ENCODE measurements around the gene PDE4D. TPM values are rescaled to one million over a fixed set of nuclear protein-coding genes. Genes with fewer than 3 reads are reported as not detected.

PDE4D gene
- total RNA-seq, 1 donor from 2014 or later: 14.2 TPM

GRCh38 chr5:59089767-59090166 lies 803.8 kb downstream of the PDE4D start:
- Mint-ChIP-seq H3K27me3 (ENCODE audit: low read depth, unreplicated experiment) (no peaks in the 10 kb centered on the region), H3K9me3 (ENCODE audit: unreplicated experiment) (no peaks in the 10 kb centered on the region), H3K4me3 (ENCODE audit: unreplicated experiment) (no peak overlapping the region), H3K4me1 (ENCODE audit: low read depth, unreplicated experiment) (peaks cover 2% of the 10 kb centered on the region), H3K36me3 (ENCODE audit: low read depth, unreplicated experiment) (no peaks in the 10 kb centered on the region), H3K27ac (ENCODE audit: unreplicated experiment) (no peak overlapping the region)
- H3K36me3 ChIP-seq (ENCODE audit: insufficient read depth, low read length): no peaks in the 10 kb centered on the region
- TF ChIP-seq CTCF (IDR thresholded peaks at IDR 0.05; ENCODE audit: insufficient read depth, low read depth, low read length) (no peak), EZH2 (IDR thresholded peaks at IDR 0.05; ENCODE audit: insufficient read depth, low read length) (no peak)
- no peak overlapping the region for H3K4me2 ChIP-seq (ENCODE audit: low read length)
- no peak overlapping the region for H2AFZ ChIP-seq (ENCODE audit: low read depth, low read length)
- no peaks in the 10 kb centered on the region for H3K4me1 ChIP-seq (ENCODE audit: insufficient read depth, low read length)
- DNase-seq (ENCODE audit: low read depth) (no peak), FAIRE-seq (no peak)
- no peaks in the 10 kb centered on the region for H3K9me3 ChIP-seq (ENCODE audit: insufficient read depth, low read depth, low read length)
- no peak overlapping the region for H3K4me3 ChIP-seq (ENCODE audit: insufficient read depth, low read depth, low read length)
- H4K20me1 ChIP-seq (ENCODE audit: insufficient read depth, low read length): no peaks in the 10 kb centered on the region
- H3K27ac ChIP-seq (ENCODE audit: low read depth, low read length): no peak overlapping the region
- no peak overlapping the region for H3K9ac ChIP-seq (ENCODE audit: low read length)
- H3K27me3 ChIP-seq (ENCODE audit: insufficient read depth, low read length): no peaks in the 10 kb centered on the region
- H3K79me2 ChIP-seq (ENCODE audit: insufficient read depth, low read length): no peaks in the 10 kb centered on the region

- TF ChIP-seq EZH2 (IDR thresholded peaks at IDR 0.05; ENCODE audit: insufficient read depth, low read length) (no peak), CTCF (IDR thresholded peaks at IDR 0.05; ENCODE audit: insufficient read depth, low read depth, low read length) (no peak)
- no peaks in the 10 kb centered on the region for H3K9me3 Mint-ChIP-seq (ENCODE audit: unreplicated experiment)
Observed at GRCh38 chr5:59088546-59088945, 805.0 kb downstream of the PDE4D start.

GRCh38 chr5:59086024-59086423 lies 807.5 kb downstream of the PDE4D start:
- no peak for TF ChIP-seq CTCF (IDR thresholded peaks at IDR 0.05; ENCODE audit: insufficient read depth, low read depth, low read length)
- TF ChIP-seq EZH2 (IDR thresholded peaks at IDR 0.05; ENCODE audit: insufficient read depth, low read length): no peak
- Histone ChIP-seq H3K36me3 (ENCODE audit: insufficient read depth, low read length) (no peaks in the 10 kb centered on the region), H3K4me1 (ENCODE audit: insufficient read depth, low read length) (no peaks in the 10 kb centered on the region), H3K4me3 (ENCODE audit: insufficient read depth, low read depth, low read length) (no peak overlapping the region), H3K9ac (ENCODE audit: low read length) (no peak overlapping the region), H3K27me3 (ENCODE audit: insufficient read depth, low read length) (no peaks in the 10 kb centered on the region), H4K20me1 (ENCODE audit: insufficient read depth, low read length) (no peaks in the 10 kb centered on the region), H3K27ac (ENCODE audit: low read depth, low read length) (no peak overlapping the region), H3K4me2 (ENCODE audit: low read length) (no peak overlapping the region), H3K9me3 (ENCODE audit: insufficient read depth, low read depth, low read length) (no peaks in the 10 kb centered on the region), H3K79me2 (ENCODE audit: insufficient read depth, low read length) (no peaks in the 10 kb centered on the region), H2AFZ (ENCODE audit: low read depth, low read length) (no peak overlapping the region)
- H3K4me3 Mint-ChIP-seq (ENCODE audit: unreplicated experiment): no peak overlapping the region
- no peak overlapping the region for H3K27ac Mint-ChIP-seq (ENCODE audit: unreplicated experiment)
- no peaks in the 10 kb centered on the region for H3K4me1 Mint-ChIP-seq (ENCODE audit: low read depth, unreplicated experiment)
- no peak for DNase-seq (ENCODE audit: low read depth)
- no peaks in the 10 kb centered on the region for H3K9me3 Mint-ChIP-seq (ENCODE audit: unreplicated experiment)
- FAIRE-seq: no peak
- no peaks in the 10 kb centered on the region for H3K27me3 Mint-ChIP-seq (ENCODE audit: low read depth, unreplicated experiment)
- H3K36me3 Mint-ChIP-seq (ENCODE audit: low read depth, unreplicated experiment): no peaks in the 10 kb centered on the region

More at GRCh38 chr5:59088546-59088945, 805.0 kb downstream of the PDE4D start:
- no peaks in the 10 kb centered on the region for H3K27me3 Mint-ChIP-seq (ENCODE audit: low read depth, unreplicated experiment)
- peaks cover 2% of the 10 kb centered on the region for H3K4me1 Mint-ChIP-seq (ENCODE audit: low read depth, unreplicated experiment)
- no peak overlapping the region for H3K27ac ChIP-seq (ENCODE audit: low read depth, low read length)
- no peaks in the 10 kb centered on the region for H3K27me3 ChIP-seq (ENCODE audit: insufficient read depth, low read length)
- DNase-seq (ENCODE audit: low read depth) (no peak), FAIRE-seq (no peak)
- no peak overlapping the region for H3K9ac ChIP-seq (ENCODE audit: low read length)
- H3K36me3 Mint-ChIP-seq (ENCODE audit: low read depth, unreplicated experiment): no peaks in the 10 kb centered on the region
- no peak overlapping the region for H3K4me2 ChIP-seq (ENCODE audit: low read length)
- no peak overlapping the region for H3K4me3 Mint-ChIP-seq (ENCODE audit: unreplicated experiment)
- H3K27ac Mint-ChIP-seq (ENCODE audit: unreplicated experiment): no peak overlapping the region
- H3K9me3 ChIP-seq (ENCODE audit: insufficient read depth, low read depth, low read length): no peaks in the 10 kb centered on the region
- no peak overlapping the region for H3K4me3 ChIP-seq (ENCODE audit: insufficient read depth, low read depth, low read length)
- no peak overlapping the region for H2AFZ ChIP-seq (ENCODE audit: low read depth, low read length)
- no peaks in the 10 kb centered on the region for H3K79me2 ChIP-seq (ENCODE audit: insufficient read depth, low read length)
- no peaks in the 10 kb centered on the region for H3K4me1 ChIP-seq (ENCODE audit: insufficient read depth, low read length)
- no peaks in the 10 kb centered on the region for H4K20me1 ChIP-seq (ENCODE audit: insufficient read depth, low read length)
- H3K36me3 ChIP-seq (ENCODE audit: insufficient read depth, low read length): no peaks in the 10 kb centered on the region

Data from astrocyte (in vitro differentiated cells and primary cell).